Liver (tissue), 3 donors: ENCODE data around the gene PLCB3.

ENCODE experiments used
- CTCF ChIP-seq: fragments of 150-350 bp; IDR thresholded peaks from 2 replicates; pipeline ENCODE4 v1.5.1; 2017; ENCODE audit warnings: improper control_type of control experiment, low read depth, low read length; ENCODE audit not compliant: missing input control
- EGR1 ChIP-seq, 2 donors: IDR thresholded peaks; 2 replicates each; pipeline ENCODE4 v1.6.1; 2016 to 2018; ENCODE audit warnings: antibody characterized with exemption in 2 of 2, low read depth in 2 of 2
- FOXA1 ChIP-seq: IDR thresholded peaks from 2 replicates; pipeline ENCODE4 v1.6.1; 2016; ENCODE audit warnings: antibody characterized with exemption
- GABPA ChIP-seq, 2 donors: IDR thresholded peaks in 1 of 2; conservative IDR thresholded peaks in 1 of 2; 2 replicates each; pipeline ENCODE4 v1.6.1; 2016; ENCODE audit warnings: antibody characterized with exemption in 2 of 2, mild to moderate bottlenecking in 1 of 2, moderate library complexity in 1 of 2
- JUND ChIP-seq, 2 donors: IDR thresholded peaks; 2 replicates each; pipeline ENCODE4 v1.6.1; 2016; ENCODE audit warnings: antibody characterized with exemption in 2 of 2
- MAX ChIP-seq: IDR thresholded peaks from 2 replicates; pipeline ENCODE4 v1.6.1; 2016; ENCODE audit warnings: antibody characterized with exemption
- NR2F2 ChIP-seq: IDR thresholded peaks from 2 replicates; pipeline ENCODE4 v1.6.1; 2016; ENCODE audit warnings: antibody characterized with exemption
- RAD21 ChIP-seq, 2 donors: IDR thresholded peaks; 2 replicates each; pipeline ENCODE4 v1.6.1; 2016; ENCODE audit warnings: antibody characterized with exemption in 2 of 2, mild to moderate bottlenecking in 2 of 2
- SP1 ChIP-seq: IDR thresholded peaks from 2 replicates; pipeline ENCODE4 v1.6.1; 2018; ENCODE audit warnings: antibody characterized with exemption, mild to moderate bottlenecking
- TAF1 ChIP-seq: conservative IDR thresholded peaks from 2 replicates; pipeline ENCODE4 v1.6.1; 2016; ENCODE audit warnings: antibody characterized with exemption, mild to moderate bottlenecking
- YY1 ChIP-seq: IDR thresholded peaks from 2 replicates; pipeline ENCODE4 v1.6.1; 2016; ENCODE audit warnings: antibody characterized with exemption, mild to moderate bottlenecking
- TF ChIP-seq, protein P1 (sequence below): IDR thresholded peaks from 2 replicates; pipeline ENCODE4 v1.6.1; 2016; ENCODE audit warnings: antibody characterized with exemption
- TF ChIP-seq, protein P2 (sequence below): IDR thresholded peaks from 2 replicates; pipeline ENCODE4 v1.6.1; 2016; ENCODE audit warnings: antibody characterized with exemption
- TF ChIP-seq, protein P3 (sequence below): IDR thresholded peaks from 2 replicates; pipeline ENCODE4 v1.6.1; 2016; ENCODE audit warnings: antibody characterized with exemption, mild to moderate bottlenecking
- donor health status: healthy.
- donor health status: healthy.

DNA sequence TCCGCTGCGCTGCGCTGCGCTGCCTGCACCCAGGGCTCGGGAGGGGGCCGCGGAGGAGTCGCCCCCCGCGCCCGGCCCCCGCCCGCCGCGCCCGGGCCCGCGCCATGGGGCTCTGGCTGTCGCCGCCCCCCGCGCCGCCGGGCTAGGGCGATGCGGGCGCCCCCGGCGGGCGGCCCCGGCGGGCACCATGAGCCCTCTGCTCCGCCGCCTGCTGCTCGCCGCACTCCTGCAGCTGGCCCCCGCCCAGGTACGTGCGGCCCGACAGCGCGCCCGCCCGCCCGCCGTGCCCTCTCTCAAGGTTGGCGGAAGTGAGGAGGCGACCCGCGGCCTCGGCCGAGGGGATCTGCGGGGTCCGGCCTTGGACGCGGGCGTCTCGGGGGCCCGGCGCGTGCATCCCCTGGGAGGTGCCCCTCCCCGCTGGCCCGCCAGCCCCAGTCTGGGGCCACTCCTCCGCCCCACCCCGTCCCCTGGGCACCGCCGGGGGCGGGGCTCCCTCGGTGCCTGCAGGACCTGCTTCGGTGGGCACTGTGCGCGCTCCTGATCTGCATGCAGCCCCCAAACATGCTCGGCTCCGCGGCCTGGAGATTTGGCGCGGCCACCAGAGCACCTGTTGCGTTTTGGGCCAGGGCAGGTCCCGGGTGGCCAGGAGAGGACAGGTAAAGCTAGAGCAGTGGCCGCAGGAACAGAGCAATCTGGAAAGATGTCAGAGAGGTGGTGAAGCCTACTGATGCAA is 16.5 kb upstream of the PLCB3 start:
- TF ChIP-seq CTCF = no peak
- TF ChIP-seq EGR1 (IDR thresholded peaks at IDR 0.05; ENCODE audit: low read depth in 2 of 2) = no peak
- TF ChIP-seq, protein P1, sequence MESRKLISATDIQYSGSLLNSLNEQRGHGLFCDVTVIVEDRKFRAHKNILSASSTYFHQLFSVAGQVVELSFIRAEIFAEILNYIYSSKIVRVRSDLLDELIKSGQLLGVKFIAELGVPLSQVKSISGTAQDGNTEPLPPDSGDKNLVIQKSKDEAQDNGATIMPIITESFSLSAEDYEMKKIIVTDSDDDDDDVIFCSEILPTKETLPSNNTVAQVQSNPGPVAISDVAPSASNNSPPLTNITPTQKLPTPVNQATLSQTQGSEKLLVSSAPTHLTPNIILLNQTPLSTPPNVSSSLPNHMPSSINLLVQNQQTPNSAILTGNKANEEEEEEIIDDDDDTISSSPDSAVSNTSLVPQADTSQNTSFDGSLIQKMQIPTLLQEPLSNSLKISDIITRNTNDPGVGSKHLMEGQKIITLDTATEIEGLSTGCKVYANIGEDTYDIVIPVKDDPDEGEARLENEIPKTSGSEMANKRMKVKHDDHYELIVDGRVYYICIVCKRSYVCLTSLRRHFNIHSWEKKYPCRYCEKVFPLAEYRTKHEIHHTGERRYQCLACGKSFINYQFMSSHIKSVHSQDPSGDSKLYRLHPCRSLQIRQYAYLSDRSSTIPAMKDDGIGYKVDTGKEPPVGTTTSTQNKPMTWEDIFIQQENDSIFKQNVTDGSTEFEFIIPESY = no peak
- TF ChIP-seq MAX = no peak
- no peak for TF ChIP-seq YY1
- no peak for TF ChIP-seq JUND (IDR thresholded peaks at IDR 0.05)
- TF ChIP-seq, protein P2, sequence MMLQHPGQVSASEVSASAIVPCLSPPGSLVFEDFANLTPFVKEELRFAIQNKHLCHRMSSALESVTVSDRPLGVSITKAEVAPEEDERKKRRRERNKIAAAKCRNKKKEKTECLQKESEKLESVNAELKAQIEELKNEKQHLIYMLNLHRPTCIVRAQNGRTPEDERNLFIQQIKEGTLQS = no peak
- no peak for TF ChIP-seq SP1
- TF ChIP-seq TAF1 = no peak
- TF ChIP-seq NR2F2 = no peak
- no peak for TF ChIP-seq RAD21 (IDR thresholded peaks at IDR 0.05)
- TF ChIP-seq, protein P3, sequence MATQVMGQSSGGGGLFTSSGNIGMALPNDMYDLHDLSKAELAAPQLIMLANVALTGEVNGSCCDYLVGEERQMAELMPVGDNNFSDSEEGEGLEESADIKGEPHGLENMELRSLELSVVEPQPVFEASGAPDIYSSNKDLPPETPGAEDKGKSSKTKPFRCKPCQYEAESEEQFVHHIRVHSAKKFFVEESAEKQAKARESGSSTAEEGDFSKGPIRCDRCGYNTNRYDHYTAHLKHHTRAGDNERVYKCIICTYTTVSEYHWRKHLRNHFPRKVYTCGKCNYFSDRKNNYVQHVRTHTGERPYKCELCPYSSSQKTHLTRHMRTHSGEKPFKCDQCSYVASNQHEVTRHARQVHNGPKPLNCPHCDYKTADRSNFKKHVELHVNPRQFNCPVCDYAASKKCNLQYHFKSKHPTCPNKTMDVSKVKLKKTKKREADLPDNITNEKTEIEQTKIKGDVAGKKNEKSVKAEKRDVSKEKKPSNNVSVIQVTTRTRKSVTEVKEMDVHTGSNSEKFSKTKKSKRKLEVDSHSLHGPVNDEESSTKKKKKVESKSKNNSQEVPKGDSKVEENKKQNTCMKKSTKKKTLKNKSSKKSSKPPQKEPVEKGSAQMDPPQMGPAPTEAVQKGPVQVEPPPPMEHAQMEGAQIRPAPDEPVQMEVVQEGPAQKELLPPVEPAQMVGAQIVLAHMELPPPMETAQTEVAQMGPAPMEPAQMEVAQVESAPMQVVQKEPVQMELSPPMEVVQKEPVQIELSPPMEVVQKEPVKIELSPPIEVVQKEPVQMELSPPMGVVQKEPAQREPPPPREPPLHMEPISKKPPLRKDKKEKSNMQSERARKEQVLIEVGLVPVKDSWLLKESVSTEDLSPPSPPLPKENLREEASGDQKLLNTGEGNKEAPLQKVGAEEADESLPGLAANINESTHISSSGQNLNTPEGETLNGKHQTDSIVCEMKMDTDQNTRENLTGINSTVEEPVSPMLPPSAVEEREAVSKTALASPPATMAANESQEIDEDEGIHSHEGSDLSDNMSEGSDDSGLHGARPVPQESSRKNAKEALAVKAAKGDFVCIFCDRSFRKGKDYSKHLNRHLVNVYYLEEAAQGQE = no peak
- no peak for TF ChIP-seq GABPA (IDR thresholded peaks at IDR 0.05 in 1 of 2, conservative IDR thresholded peaks at IDR 0.05 in 1 of 2)
- TF ChIP-seq FOXA1 = no peak
